ENCODE results near the gene EVX1.

GRCh38 chr7:27194002-27194352 is 48.6 kb upstream of the EVX1 start:
- no peak for TF ChIP-seq EP300 (IDR thresholded peaks at IDR 0.05; ENCODE audit: borderline replicate concordance)
- TF ChIP-seq RAD21 (IDR thresholded peaks at IDR 0.05; ENCODE audit: low read depth) = no peak
- TF ChIP-seq CREB1 (IDR thresholded peaks at IDR 0.05; ENCODE audit: low read depth) = no peak
- no peak for TF ChIP-seq TEAD4 (IDR thresholded peaks at IDR 0.05)
- TF ChIP-seq MAX (IDR thresholded peaks at IDR 0.05) = no peak
- no peak for TF ChIP-seq TAF1 (IDR thresholded peaks at IDR 0.05; ENCODE audit: low read depth)
- TF ChIP-seq CEBPB (IDR thresholded peaks at IDR 0.05) = no peak
- no peak for TF ChIP-seq FOXM1 (IDR thresholded peaks at IDR 0.05; ENCODE audit: borderline replicate concordance, low read depth)
